ENCODE data around the gene ZBTB21.

ZBTB21 gene

DNA sequence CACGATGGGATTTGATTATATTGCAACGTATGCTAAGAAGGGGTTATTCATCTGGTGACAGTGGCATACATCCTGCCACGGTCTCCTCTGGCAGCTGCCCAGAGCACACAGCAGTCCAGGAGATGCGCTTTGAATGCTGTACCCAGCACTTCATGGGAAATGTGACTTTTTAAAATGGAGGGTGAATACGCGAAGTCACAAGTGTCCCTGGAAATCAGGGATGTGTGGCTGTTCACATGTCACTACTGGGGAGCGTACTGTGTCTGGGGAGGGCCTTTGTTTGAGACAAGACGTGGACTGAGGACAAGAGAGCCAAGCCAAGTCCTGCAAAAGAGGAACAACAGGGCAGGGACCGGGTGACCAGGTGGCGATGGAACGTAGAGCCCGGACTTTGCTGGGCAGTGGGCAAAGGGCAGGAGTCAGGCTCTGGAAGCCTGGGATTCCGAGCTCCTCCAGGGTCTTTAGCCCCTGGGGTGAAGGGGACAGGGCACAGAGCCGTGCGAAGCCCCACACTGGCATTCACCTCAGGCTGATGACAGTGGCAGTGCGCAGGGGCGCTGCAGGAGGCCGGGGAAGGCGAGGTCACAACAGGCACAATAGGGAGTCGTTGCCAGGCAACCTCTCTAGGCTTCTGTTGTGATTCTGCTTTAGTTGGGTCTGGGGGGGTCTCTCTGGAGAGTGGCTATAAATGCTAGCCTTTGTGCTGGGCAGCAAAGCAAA is 11.4 kb upstream of the ZBTB21 start:
- DNase-seq = peak; percentile 30

DNA sequence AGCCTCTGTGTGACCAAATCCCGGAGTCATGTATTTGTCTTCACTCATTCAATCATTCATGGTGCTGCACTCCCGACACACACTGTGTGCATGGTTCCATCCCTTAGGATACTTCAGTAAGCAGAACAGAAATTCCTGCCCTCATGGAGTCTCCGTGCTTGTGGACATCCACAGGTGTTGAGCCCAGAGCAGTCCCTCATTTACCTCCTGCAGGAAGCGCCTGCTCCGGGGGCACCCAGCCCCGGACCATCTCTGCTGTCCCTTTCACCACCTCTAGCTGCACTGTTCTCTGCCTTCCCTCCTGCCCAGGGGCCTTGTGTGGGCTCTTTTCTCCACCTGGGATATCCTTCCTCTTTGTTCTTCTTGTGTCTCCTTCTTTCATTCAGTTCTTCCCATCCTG is 9.5 kb upstream of the ZBTB21 start:
- no peak for DNase-seq

DNA sequence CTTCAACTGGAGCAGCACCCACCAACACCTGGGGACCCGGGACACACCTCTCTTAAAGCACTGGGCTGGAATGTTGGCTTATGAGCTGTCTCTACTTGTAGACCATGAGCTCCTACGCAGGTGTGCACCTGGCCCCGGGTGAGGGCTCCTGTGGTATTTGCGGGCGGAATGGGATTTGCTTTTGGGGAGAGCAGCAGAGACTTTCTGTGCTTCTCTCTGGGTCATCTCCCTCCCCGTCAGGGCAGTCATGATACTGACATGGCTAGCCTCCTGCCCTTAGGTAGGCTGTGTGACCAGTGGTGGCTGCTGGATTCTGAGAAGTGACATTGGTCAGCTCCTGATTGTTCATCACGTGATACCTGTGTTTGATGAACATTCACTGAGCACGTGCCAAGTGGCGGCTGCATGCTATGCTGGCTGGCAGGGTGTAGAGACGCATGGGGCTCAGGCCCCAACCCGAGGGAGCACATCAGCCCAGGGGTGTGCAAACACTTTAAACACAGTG is 9.0 kb upstream of the ZBTB21 start:
- DNase-seq = no peak

DNA sequence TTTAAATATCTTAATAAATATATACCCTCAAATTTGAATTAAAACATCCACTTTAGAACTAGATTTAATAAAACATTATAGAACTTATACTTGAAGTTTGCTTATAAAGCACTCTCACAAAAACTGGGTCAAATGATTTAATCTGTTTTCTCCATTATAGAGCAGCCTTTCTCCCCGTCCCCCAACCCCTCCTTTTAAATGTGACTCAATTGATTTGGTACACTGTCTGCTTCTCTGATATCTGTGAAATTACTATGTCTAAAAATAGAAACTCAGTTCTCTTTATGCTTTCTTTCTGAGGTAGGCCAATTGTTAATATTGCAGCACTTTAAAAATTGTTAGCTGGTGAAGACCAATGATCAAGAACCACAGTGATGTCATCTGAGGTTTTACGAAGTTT is 6.9 kb upstream of the ZBTB21 start:
- no peak for DNase-seq

DNA sequence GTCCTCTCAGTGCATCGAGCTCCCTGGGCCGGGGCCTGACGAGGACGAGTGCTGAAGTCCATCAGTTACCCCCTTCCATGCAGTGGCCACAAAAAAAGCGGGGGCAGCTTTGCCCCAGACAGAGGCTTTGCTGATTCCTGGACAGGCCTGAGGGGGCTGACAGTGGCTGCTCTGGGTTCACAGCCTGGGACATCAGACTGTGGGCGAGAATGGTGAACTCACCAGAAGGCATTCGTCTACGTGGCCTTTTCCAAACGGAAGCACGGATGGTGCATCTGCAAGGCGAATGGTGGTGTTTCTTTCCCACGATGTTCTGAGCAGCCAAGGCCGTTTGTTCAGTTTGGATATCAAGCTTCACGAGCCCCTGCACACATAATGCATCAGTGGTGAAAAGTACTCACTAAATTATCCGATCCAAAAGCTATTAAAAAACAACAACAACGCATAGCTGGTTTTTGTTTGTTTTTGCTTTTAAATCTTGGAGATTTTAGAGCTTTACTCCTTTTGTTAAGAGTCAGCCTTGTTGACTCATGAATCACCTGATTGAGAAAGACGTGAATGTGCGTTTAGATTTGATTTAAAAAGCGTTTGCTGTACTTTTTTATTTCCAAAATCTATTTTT is 6.3 kb upstream of the ZBTB21 start:
- DNase-seq = no peak

DNA sequence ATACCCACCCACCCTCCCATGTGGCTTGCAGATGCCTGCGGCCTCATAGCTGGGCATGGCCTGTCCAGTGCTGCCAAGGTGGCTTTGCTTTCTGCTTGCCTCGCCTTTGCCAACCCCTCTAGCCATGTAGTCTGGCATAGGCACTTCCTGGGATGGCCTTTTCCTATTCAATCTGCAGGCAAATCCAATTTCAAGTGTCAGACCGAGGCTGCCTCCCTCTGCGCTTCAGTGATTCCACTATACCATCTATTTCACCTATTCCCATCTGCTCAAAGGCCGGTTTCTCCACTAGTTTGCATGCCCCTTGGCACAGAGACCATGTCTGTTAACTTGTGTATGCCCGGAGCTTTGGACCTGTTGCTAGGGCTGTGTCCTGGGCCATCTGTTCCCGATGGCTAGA is 3.8 kb upstream of the ZBTB21 start:
- no peak for DNase-seq

DNA sequence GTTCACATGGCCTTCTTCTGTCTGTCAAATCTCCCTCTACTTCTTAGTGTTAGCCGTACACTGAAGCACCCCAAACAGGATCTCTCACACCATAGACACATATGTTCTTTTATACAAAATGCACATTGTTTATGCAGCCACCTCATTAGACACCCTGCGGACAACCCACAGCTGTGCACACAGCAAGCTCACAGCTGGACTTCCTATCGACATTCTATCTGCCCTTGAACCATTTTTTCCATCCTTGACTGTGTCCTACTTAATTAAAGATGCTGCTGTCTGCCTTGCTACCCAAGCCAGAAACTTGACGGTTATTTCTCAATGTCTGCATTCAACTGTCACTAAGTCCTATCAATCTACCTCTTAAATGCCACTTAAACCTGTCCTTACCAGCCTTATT is 3.2 kb upstream of the ZBTB21 start:
- no peak for DNase-seq

DNA sequence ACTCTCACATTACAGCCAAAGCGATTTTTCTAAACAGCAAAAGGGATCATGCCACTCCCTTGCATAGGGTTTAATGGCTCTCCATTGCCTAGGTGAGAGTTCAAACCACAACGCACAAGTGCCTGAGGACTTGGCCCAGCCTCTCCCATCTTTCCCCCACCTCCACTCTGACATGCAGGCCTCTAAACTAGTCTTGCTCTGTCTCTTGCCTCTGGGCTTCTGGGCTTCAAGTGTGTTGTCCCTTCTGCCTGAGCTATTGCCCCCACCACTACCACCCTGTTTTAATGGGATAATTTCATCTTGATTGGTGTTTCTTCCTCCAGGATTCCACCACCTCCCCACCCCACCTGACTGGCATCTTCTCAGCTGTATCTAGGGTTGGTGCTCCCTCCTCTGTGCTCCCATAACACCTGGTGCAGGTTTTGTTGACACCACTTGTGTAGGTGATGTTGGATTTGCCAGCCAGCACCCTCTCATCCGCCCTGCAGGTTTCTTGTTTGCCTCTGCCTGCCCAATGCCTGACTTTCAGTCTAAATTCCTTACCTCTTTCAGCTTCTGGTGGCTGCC is 2.7 kb upstream of the ZBTB21 start:
- no peak for DNase-seq

DNA sequence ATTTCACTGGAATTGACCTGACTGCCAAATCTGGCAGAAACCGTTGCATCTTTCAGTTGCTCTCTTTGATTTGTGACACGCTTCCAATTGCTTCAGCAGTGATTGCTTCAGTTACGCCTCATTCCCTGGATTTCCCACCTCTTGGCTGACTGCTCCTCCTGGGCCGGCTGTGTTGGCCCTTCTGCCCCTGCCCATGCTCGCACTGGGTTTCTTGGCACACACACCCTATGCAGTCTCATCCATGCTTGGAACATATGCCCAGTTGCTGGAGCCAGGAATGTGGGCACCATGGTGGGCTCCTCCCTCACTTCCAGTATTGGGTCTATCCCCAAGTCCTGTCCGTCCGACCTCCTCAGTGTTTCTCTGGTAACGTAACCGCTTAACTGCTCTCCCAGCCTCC is 2.2 kb upstream of the ZBTB21 start:
- DNase-seq = peak; percentile 19

DNA sequence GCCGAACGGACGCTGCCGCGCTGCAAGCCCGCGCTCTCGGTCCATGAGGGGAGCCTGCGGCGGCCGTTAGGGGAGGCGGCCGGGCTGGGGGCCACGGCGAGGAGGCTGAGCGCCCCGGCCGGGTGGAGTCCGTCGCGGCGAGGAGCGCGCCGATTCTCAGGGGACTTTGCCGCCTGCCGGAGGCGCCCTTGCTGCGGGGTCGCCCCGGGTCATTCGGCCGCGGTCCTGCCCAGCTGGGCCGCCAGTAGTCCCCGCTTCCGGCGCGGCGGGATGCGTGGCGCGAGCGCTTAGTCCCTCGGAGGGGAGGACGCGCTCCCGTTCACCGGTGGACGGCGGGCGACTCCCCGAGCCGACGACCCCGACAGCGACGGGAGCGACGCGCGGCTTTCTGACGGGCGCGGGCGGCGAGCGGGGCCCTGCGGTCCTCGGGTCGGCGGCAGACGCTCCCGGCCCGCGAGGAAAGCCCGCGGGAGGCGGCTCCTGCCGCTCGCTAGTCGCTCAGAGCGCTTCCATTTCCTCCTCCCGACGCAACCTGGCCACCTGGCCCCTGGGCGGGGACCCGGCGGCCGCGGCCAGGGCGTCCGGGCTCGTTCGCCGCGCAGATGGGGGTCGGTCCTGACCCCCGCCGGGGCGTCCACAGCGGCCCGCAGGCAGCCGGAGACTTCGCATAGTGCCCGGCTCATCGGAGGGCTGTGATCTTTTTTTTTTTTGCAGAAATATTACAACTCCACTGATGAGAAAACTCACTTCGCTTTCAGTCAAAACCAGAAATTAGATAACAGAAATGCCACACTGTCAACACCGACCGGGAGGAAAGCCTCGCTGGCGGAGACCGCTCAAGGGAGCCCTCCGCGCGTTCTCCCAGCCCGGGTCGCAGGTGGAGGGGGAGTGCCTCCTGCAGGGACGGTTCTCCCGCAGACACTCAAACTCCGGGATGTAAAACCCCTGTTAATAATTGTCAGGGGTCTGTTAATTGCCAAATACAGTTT is 641 bp upstream of the ZBTB21 start:
- DNase-seq = peak; percentile 95

DNA sequence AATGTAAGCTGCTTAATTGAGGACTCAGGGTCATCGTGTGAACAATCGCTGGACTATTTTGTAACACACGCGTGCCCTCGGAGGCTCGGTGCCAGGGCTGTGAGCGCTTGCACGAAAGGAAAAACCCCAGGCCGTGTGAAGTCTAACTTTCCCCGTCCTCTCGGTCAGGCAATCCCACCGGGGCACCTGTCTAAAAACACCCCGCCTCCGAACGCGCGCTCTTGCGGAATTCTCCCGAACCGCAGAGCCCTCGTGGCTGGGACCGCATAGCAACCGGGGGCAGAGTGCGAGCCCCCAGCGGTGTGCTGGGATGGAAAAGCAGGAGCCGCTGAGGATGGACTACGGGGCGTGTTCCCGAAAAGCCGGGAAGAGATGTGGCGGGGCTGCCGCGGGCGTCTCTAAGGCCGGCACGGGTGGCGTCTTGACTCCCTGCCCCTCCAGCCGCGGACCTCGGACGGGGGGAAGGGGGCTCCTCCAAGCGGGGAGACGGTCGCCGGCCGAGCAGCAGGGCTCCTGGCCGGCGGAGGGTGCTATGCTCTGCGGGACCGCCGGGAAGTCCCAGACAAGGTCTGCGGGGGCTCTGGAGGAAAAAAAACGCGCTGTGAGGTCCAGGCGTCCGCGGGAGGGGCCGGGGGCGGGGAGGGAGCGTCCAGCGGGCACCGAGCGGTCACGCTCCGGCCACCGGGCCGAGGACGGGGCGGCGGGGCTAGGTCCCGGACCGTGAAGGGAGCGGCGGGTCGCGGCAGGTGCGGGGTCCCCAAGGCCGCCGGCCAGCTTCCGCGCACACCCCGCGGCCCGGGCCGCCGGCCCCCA is 936 bp downstream of the ZBTB21 start:
- peak; percentile 83 for DNase-seq

DNA sequence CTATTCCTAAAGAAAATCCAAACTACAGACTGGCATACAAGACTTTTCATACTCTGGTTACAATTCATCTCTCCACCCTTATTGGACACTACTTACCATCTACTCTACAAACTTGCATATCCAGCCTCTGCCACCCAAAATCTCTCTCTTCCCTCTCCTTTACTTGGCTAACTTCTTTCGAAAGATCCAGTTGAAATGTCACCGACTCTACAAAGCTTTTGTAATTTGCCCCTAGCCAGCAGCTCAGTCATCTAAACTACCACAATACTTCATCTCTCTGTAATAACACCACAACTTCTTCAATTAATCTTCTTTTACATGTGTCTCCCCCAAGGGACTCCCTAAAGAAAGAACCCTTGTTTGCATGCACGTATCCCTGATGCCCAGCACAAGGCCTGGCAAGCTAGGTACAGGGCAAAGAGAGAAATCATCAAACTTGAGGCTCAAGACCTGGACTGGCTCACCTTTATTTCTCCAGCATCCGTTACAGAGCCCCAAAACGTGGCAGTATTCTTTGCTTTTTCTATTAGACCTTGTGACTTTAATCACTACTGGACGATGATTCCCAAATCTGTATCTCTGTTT is 2.7 kb downstream of the ZBTB21 start:
- no peak for DNase-seq

DNA sequence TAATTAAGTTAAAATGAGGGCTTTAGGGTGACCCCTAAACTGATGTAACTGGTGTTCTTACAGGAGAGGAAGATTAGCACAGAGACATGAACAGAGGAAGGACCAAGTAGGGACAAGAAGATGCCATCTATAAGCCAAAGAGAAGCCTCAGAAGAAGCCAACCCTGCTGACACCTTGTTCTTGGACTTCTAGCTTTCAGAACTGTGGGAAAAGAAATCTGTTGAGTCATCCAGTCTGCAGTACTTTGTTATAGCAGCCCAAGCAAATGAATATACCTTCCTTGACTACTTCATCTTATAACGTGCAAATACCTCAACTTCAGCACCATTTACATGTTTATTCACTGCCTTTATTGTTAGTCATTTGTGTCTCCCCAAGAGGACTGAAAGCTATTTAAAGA is 3.4 kb downstream of the ZBTB21 start:
- DNase-seq = no peak

DNA sequence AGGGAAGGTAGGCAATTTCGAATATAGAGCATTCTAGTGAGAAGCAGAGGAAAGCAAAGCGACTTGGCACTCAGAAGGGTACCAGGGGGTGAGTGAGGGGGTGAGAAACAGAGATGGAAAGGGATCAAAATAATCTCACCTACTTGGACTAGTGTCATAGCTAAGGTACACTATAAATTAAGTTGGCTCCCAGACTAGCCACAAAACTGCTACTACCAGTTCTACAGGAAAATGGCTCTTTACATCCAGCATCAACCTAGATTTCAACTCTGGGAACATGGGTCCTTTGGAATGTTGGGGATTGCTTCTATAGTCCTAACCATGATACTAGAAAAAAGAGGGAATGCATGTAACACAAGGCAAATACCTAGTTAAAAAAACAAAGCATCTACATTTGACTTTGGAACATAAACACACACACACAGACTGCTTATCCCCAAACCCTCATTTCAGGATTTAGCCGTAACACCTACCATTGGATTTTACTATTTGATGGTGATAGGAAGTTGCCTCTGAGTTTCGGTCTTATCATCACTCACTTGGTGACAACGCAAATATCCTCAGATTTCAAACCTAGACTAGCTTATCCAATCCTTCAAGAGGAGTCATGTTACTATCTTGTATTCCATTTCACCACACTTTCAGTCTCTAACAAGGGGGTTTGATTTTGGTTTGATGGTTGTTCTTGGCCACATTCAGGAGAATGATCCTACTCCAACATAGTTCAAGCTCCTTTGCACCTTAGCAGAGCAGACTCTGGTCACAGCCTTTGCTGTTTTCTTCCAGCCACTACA is 5.6 kb downstream of the ZBTB21 start:
- DNase-seq = no peak

DNA sequence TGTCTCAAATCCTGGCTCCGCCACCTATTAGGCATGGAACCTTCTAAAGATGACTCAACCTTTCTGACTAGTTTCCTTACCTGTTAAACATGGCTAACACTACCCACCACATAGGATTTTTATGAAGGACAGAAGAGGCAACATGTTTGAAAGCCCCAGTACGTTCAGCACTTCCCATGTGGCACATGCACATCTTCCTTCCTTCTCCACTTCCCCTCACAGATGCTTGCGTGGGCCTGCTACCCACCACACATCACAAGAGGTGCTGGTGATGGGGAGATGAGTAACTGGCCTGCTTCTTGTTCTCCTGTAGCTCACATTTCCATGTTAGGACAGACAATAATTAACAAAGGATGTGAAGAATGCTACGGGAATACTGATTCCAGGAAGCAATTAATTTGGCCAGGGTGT is 7.1 kb downstream of the ZBTB21 start:
- DNase-seq = no peak

DNA sequence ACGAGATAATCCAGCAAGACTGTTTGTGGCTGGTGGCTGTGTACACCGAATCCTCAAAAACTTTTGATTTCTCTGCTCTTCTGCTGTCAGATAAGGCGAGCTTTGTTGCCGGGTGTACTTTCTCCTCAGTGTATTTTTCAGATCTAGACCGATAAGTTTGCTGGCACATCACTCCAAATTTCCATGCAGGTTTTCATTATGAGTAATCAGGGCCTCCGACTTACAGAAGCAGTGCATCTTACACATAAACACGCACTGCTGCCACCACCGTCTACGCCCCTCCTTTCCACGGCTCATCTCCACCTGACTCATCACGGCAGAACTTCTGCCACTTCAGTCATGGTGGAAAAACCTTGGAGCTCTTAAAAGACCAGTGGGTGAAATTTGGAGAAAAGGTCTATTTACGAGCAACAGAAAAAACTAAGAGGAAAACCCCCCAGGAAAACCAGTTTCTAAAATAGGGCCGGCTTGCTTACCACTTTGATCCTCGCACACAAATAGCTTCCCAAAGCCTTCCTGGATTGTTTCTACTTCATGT is 7.7 kb downstream of the ZBTB21 start:
- no peak for DNase-seq

DNA sequence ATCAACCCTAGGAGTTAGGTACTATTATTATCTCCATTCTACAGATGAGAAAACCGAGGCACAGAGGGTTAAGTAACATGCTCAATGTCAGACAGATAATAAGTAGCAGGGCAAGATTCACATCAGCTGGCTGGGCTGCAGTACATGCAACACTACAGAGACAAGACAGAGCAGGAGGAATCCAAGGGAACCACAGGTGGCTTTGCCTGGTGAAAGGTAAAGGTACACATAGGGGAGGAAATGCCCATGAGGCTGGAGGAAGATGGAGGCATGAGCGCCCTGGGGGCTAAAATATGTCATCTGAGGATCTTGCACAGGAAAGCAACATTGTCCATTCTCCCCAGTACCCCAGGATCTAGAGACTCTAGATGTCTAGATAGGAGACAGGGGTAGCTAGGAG is 8.4 kb downstream of the ZBTB21 start:
- no peak for DNase-seq

DNA sequence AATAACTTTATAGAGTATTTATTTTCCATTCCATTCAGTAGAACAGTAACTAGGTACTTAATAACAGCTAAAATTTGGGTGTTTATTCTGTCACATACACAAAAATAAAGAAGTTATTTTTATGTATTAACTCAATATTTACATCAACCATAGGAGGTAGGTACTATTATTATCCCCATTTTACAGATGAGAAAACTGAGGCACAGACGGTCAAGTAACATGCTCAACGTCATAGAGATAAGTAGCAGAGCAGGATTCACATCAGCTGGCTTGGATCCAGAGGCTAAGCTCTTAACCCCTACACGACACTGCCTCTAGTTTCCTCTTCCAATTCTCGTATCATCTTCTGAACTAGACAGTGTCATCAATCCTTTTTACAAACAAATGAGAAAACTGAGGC is 9.3 kb downstream of the ZBTB21 start:
- no peak for DNase-seq

DNA sequence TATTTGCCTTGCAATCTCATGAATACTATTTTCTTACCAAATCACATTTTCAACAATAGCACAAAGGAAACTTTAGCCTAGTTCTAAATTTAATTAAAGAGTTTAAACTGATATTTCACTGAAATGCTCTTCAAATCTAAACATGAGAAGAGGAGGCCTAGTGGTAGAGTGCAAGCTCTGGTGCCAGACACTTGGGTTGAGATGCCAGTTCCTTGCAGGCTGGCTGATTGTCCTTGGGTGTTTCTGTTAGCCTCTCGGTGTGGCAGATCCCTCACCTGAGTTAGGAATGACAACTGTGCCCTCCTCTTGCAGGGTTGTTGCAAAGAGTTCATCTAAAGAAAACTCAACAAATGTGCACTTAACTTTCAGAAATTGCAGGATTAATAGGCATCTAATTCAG is 12.5 kb downstream of the ZBTB21 start:
- no peak for DNase-seq

DNA sequence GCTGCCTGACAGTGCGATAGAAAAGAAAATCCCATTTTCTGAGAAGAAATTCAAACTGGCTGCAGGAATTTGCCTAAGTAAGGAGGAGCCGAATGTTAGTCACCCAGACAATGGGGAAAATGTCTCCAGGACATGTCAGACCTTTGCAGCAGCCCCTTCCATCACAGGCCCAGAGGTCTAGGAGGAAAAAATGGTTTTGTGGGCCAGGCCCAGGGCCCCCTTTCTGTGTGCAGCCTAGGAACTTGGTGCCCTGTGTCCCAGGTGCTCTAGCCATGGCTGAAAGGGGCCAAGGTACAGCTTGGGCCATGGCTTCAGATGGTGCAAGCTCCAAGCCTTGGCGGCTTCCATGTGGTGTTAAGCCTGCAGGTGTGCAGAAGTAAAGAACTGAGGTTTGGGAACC is 14.6 kb downstream of the ZBTB21 start:
- DNase-seq = no peak
